HCT116 (cell line): ENCODE data around the gene RAPGEF6. TPM values are rescaled to one million over a fixed set of nuclear protein-coding genes. Genes with fewer than 3 reads are reported as not detected.

ENCODE experiments used
- ATAC-seq: fragments of 200-7000 bp; cut with Tn5 transposase; 2 replicates; pipeline ENCODE4 v1.9.1; 2020; ENCODE audit warnings: mild to moderate bottlenecking, moderate library complexity
- BruUV-seq: library from RNA; stranded (reverse); fragments of 400-500 nt; replicated peaks from 2 replicates; lab custom pipeline; 2021; lab: Mats Ljungman, UMichigan
- CTCF ChIA-PET: fragments of 300-600 bp; sonication (Branson Sonifier 250); formaldehyde crosslinking; loops from one replicate; lab custom pipeline; 2021; ENCODE audit warnings: antibody characterized with exemption; lab: Charles Lee
- POLR2A ChIA-PET: fragments of 300-600, 350-600 bp; sonication (Branson Sonifier 250); formaldehyde crosslinking; loops from one replicate; lab custom pipeline; 2021; ENCODE audit warnings: antibody characterized with exemption; lab: Charles Lee
- RAD21 ChIA-PET, 2 experiments: fragments of 300-600 bp; sonication (Branson Sonifier 250); formaldehyde crosslinking; loops; one replicate each; lab custom pipeline; 2023; ENCODE audit warnings: low total read pairs in 2 of 2; ENCODE audit not compliant: uncharacterized antibody in 2 of 2, unreplicated experiment in 2 of 2, low non-redundant PET in 1 of 2; lab: Charles Lee
- DNase-seq: peaks from one replicate; pipeline ENCODE4 v3.0.0-alpha.2; 2010; ENCODE audit warnings: low read depth, low spot score
- H2AFZ ChIP-seq: fragments of 200-600 bp; shearing (Covaris generic), sonication (generic); 2 replicates; pipeline ENCODE4 v1.6.1; 2017; ENCODE audit warnings: low read depth, mixed run types, mixed read lengths, antibody characterized with exemption, low read length; ENCODE audit not compliant: poor library complexity, severe bottlenecking
- H3K27ac ChIP-seq: 2 replicates; pipeline ENCODE4 v1.5.1; 2012; ENCODE audit warnings: low read depth, low read length
- H3K27me3 ChIP-seq: fragments of 200-600 bp; sonication (generic); 2 replicates; pipeline ENCODE4 v1.6.1; 2016; ENCODE audit warnings: mixed run types, low read length, mixed read lengths; ENCODE audit not compliant: insufficient read depth
- H3K36me3 ChIP-seq, 2 experiments: fragments of 200-500 bp in 1 of 2; fragments of 200-600 bp in 1 of 2; sonication (Bioruptor generic) in 1 of 2; sonication (generic) in 1 of 2; 2 replicates each; pipeline versions ENCODE4 v1.5.1 to v1.6.1; 2014 to 2016; ENCODE audit warnings: low read length in 2 of 2, inconsistent platforms in 1 of 2, mixed read lengths in 1 of 2, mixed run types in 1 of 2; ENCODE audit not compliant: insufficient read depth in 2 of 2, control insufficient read depth in 1 of 2
- H3K4me1 ChIP-seq, 2 experiments: fragments of 200-600 bp in 1 of 2; sonication (generic) in 1 of 2; 2 replicates each; pipeline versions ENCODE4 v1.5.1 to v1.6.1; 2012 to 2017; ENCODE audit warnings: low read length in 2 of 2, inconsistent platforms in 1 of 2, mild to moderate bottlenecking in 1 of 2, mixed read lengths in 1 of 2, mixed run types in 1 of 2, moderate library complexity in 1 of 2; ENCODE audit not compliant: insufficient read depth in 2 of 2, control insufficient read depth in 1 of 2
- H3K4me2 ChIP-seq: fragments of 200-600 bp; sonication (generic); 2 replicates; pipeline ENCODE4 v1.6.1; 2017; ENCODE audit warnings: mixed run types, low read length, mixed read lengths
- H3K4me3 ChIP-seq, 2 experiments: fragments of 200-600 bp in 1 of 2; sonication (generic) in 1 of 2; replicated peaks in 1 of 2; 2 replicates each; pipeline ENCODE4 v1.5.1; 2011 to 2016; ENCODE audit warnings: low read length in 2 of 2, control low read depth in 1 of 2, low read depth in 1 of 2, mild to moderate bottlenecking in 1 of 2, mixed read lengths in 1 of 2, mixed run types in 1 of 2
- H3K79me2 ChIP-seq: fragments of 200-600 bp; sonication (generic); 2 replicates; pipeline ENCODE4 v1.6.1; 2017; ENCODE audit warnings: mild to moderate bottlenecking, mixed run types, low read length, moderate library complexity, mixed read lengths; ENCODE audit not compliant: insufficient read depth
- H3K9ac ChIP-seq: fragments of 200-600 bp; sonication (generic); 2 replicates; pipeline ENCODE4 v1.6.1; 2016; ENCODE audit warnings: low read length, mixed read lengths
- H3K9me2 ChIP-seq: fragments of 200-600 bp; sonication (generic), shearing (Covaris generic); 2 replicates; pipeline ENCODE4 v1.6.1; 2017; ENCODE audit warnings: mixed run types, mild to moderate bottlenecking, moderate library complexity; ENCODE audit not compliant: insufficient read depth
- H3K9me3 ChIP-seq, 2 experiments: fragments of 200-500 bp in 1 of 2; fragments of 200-600 bp in 1 of 2; sonication (Bioruptor generic) in 1 of 2; sonication (generic) in 1 of 2; 2 replicates each; pipeline ENCODE4 v1.6.1; 2014 to 2017; ENCODE audit warnings: low read length in 2 of 2, mixed read lengths in 2 of 2, inconsistent platforms in 1 of 2, low read depth in 1 of 2, mild to moderate bottlenecking in 1 of 2, mixed run types in 1 of 2, moderate library complexity in 1 of 2; ENCODE audit not compliant: control insufficient read depth in 1 of 2, insufficient read depth in 1 of 2
- H4K20me1 ChIP-seq: fragments of 200-600 bp; sonication (generic), shearing (Covaris generic); 2 replicates; pipeline ENCODE4 v1.6.1; 2017; ENCODE audit warnings: mixed run types, mild to moderate bottlenecking, moderate library complexity; ENCODE audit not compliant: insufficient read depth
- ATF3 ChIP-seq: IDR thresholded peaks from 2 replicates; pipeline ENCODE4 v1.6.1; 2012
- CEBPB ChIP-seq: IDR thresholded peaks from 2 replicates; pipeline ENCODE4 v1.6.1; 2012; ENCODE audit warnings: low read depth
- CTCF ChIP-seq, 3 experiments: fragments of 200-600 bp in 1 of 3; sonication (generic) in 1 of 3; IDR thresholded peaks in 2 of 3; conservative IDR thresholded peaks in 1 of 3; 2 replicates each; pipeline ENCODE4 v1.5.1; 2012 to 2017; ENCODE audit warnings: low read depth in 2 of 3, low read length in 2 of 3, antibody characterized with exemption in 1 of 3, borderline replicate concordance in 1 of 3, control low read depth in 1 of 3, mild to moderate bottlenecking in 1 of 3, mixed read lengths in 1 of 3, mixed run types in 1 of 3, moderate library complexity in 1 of 3; ENCODE audit not compliant: insufficient read depth in 1 of 3
- EGR1 ChIP-seq: IDR thresholded peaks from 2 replicates; pipeline ENCODE4 v1.6.1; 2012; ENCODE audit warnings: low read depth
- ELF1 ChIP-seq: IDR thresholded peaks from 2 replicates; pipeline ENCODE4 v1.6.1; 2012; ENCODE audit warnings: low read depth, borderline replicate concordance
- EZH2phosphoT487 ChIP-seq: fragments of 200-600 bp; IDR thresholded peaks from 2 replicates; pipeline ENCODE4 v1.6.1; 2018; ENCODE audit warnings: antibody characterized with exemption, borderline replicate concordance
- FOSL1 ChIP-seq: IDR thresholded peaks from 2 replicates; pipeline ENCODE4 v1.6.1; 2012; ENCODE audit warnings: low read depth
- MAX ChIP-seq: IDR thresholded peaks from 2 replicates; pipeline ENCODE4 v1.6.1; 2012
- POLR2A ChIP-seq: IDR thresholded peaks from 2 replicates; pipeline ENCODE4 v1.7.0; 2011; ENCODE audit warnings: borderline replicate concordance; ENCODE audit not compliant: insufficient read depth, insufficient read length; ENCODE audit errors: extremely low read depth
- RAD21 ChIP-seq: IDR thresholded peaks from 2 replicates; pipeline ENCODE4 v1.6.1; 2012; ENCODE audit warnings: low read depth, mild to moderate bottlenecking
- REST ChIP-seq: IDR thresholded peaks from 2 replicates; pipeline ENCODE4 v1.6.1; 2012; ENCODE audit warnings: low read depth
- SP1 ChIP-seq: IDR thresholded peaks from 2 replicates; pipeline ENCODE4 v1.6.1; 2012; ENCODE audit warnings: low read depth
- TCF7L2 ChIP-seq: IDR thresholded peaks from 2 replicates; pipeline ENCODE4 v1.7.0; 2011; ENCODE audit warnings: borderline replicate concordance, inconsistent platforms; ENCODE audit not compliant: insufficient read depth, insufficient read length; ENCODE audit errors: extremely low read depth
- ZBTB33 ChIP-seq: IDR thresholded peaks from 2 replicates; pipeline ENCODE4 v1.6.1; 2011; ENCODE audit warnings: mild to moderate bottlenecking, low read length, moderate library complexity; ENCODE audit not compliant: insufficient replicate concordance; ENCODE audit errors: extremely low read depth
- ZFX ChIP-seq: fragments of 450-650 bp; IDR thresholded peaks from 2 replicates; pipeline ENCODE4 v1.6.1; 2017
- ZNF274 ChIP-seq: fragments of 200-500 bp; sonication (Bioruptor generic); IDR thresholded peaks from 2 replicates; pipeline ENCODE4 v1.6.1; 2014; ENCODE audit warnings: mild to moderate bottlenecking, low read depth, low read length, inconsistent platforms
- intact Hi-C: fragments of 100-400 bp; cut with micrococcal nuclease; formaldehyde crosslinking; loops from 2 replicates; pipeline ENCODE4 v1.10.0; 2022
- total RNA-seq: library from RNA; stranded (reverse); gene quantifications from one replicate; pipeline ENCODE4 v1.2.1, GENCODE V29; 2021; ENCODE audit not compliant: unreplicated experiment

RAPGEF6 gene
- total RNA-seq, 1 experiment from 2014 or later = 18.4 TPM

GRCh38 chr5:131630963-131631350, 4.1 kb downstream of the RAPGEF6 start:
- no peak for ATAC-seq
- Histone ChIP-seq H3K27ac (no peak overlapping the region), H3K9me2 (no peaks in the 10 kb centered on the region), H2AFZ (no peak overlapping the region), H3K79me2 (peaks cover 90% of the 10 kb centered on the region), H3K4me1 (peaks cover 9 to 37% of the 10 kb centered on the region in 2 experiments), H3K36me3 (no peaks in the 10 kb centered on the region), H3K27me3 (no peaks in the 10 kb centered on the region), H4K20me1 (peaks cover 7% of the 10 kb centered on the region; the same call in 1 of the 2 replicates), H3K4me2 (no peak overlapping the region), H3K9me3 (no peaks in the 10 kb centered on the region), H3K4me3 (no peak overlapping the region), H3K9ac (no peak overlapping the region)
- no TSS peak for BruUV-seq
- ChIA-PET CTCF (no interaction called here), RAD21 (no interaction called here), POLR2A (no interaction called here)
- TF ChIP-seq FOSL1 = no peak
- TF ChIP-seq RAD21 = no peak
- TF ChIP-seq POLR2A = no peak
- TF ChIP-seq SP1 = no peak
- TF ChIP-seq EZH2phosphoT487 = no peak
- TF ChIP-seq CEBPB = no peak
- no peak for TF ChIP-seq EGR1
- TF ChIP-seq ZNF274 = no peak
- no peak for TF ChIP-seq REST
- TF ChIP-seq TCF7L2 = no peak
- TF ChIP-seq MAX = no peak
- TF ChIP-seq CTCF (IDR thresholded peaks at IDR 0.05 in 2 of 3, conservative IDR thresholded peaks at IDR 0.05 in 1 of 3; ENCODE audit: borderline replicate concordance in 1 of 3, insufficient read depth in 1 of 3, low read depth in 2 of 3, low read length in 2 of 3) = no peak
- TF ChIP-seq ZFX = no peak
- no peak for TF ChIP-seq ZBTB33
- no peak for TF ChIP-seq ATF3
- no peak for TF ChIP-seq ELF1
- no peak for DNase-seq
- intact Hi-C loops = no loop called here
